ENCODE data around the gene ENOX2. TPM values are rescaled to one million over a fixed set of nuclear protein-coding genes. Genes with fewer than 3 reads are reported as not detected.

The ENOX2 gene
- total RNA-seq, 4 donors from 2014 or later = 10.2 to 27.0 (median 12.9) TPM

DNA sequence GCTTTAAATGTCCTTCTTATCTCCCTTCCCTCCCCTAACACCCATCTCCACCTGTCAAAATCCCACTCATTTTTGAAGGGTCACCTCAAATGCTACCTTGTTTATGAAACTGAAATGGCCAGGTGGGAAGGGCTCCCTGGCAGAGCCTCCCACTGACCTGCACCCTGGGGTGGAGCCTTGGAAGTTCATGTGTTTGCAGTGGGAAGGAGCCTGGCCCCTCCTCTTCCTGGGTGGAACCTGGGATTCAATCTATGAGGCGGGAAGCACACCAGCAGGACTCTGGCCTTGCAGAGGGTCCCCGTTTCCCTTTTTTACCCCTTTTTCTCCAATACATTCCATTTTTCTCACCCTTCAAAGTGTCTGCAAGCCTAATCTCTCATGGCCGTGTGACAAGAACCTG, 197.4 kb downstream of the ENOX2 start:
- TF ChIP-seq, protein P1, sequence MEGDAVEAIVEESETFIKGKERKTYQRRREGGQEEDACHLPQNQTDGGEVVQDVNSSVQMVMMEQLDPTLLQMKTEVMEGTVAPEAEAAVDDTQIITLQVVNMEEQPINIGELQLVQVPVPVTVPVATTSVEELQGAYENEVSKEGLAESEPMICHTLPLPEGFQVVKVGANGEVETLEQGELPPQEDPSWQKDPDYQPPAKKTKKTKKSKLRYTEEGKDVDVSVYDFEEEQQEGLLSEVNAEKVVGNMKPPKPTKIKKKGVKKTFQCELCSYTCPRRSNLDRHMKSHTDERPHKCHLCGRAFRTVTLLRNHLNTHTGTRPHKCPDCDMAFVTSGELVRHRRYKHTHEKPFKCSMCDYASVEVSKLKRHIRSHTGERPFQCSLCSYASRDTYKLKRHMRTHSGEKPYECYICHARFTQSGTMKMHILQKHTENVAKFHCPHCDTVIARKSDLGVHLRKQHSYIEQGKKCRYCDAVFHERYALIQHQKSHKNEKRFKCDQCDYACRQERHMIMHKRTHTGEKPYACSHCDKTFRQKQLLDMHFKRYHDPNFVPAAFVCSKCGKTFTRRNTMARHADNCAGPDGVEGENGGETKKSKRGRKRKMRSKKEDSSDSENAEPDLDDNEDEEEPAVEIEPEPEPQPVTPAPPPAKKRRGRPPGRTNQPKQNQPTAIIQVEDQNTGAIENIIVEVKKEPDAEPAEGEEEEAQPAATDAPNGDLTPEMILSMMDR (IDR thresholded peaks at IDR 0.05) = no peak
- ATAC-seq (ENCODE audit: low FRiP score) (no peak), DNase-seq (ENCODE audit: low spot score) (no peak)

DNA sequence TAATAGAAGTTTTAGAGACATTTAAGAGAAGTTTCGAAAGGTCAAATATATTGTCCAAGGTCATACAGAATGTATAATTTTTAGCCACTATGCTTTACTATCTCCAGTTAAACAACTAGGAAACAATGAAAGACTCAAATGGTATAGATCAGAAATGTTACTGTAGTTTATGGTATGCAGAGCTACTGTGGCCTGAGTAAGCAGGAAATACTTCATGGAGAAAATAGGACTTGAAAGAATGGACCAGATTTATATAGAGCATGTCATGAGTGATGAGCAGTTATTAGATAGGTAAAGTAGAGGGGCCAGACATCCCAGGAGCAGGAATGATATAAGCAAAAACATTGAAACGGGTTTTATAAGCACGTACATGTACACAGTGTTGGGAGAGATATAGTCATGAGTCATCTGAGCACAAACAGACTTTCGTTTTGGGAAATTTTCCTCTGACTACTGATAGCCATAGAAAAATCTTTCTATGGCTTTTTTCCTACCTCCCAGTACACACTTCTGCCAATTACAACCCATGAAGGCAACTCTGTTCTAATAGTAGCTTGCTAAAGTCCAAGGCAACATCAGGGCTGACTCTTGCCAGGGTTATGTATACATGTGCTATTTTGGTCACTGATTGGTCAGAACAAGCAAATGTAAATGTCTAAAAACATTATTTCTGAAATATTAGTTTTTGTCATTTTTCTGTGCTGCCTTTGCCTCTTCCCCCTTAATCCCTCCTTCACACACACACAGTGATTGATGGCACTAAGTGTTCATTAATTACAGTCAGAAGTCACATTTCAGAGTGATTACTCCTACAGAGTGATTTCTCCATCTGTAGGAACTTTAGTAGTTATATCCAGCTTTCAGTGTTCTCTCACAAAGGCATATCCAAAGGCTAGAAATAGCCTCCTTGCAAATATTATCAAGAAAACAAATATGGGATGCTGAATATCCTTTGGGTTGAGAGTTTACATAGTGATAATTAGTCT, 198.7 kb downstream of the ENOX2 start:
- DNase-seq (ENCODE audit: low spot score) = no peak
- ATAC-seq (ENCODE audit: low FRiP score) = peak; percentile 48
- TF ChIP-seq, protein P1 (IDR thresholded peaks at IDR 0.05) = no peak

DNA sequence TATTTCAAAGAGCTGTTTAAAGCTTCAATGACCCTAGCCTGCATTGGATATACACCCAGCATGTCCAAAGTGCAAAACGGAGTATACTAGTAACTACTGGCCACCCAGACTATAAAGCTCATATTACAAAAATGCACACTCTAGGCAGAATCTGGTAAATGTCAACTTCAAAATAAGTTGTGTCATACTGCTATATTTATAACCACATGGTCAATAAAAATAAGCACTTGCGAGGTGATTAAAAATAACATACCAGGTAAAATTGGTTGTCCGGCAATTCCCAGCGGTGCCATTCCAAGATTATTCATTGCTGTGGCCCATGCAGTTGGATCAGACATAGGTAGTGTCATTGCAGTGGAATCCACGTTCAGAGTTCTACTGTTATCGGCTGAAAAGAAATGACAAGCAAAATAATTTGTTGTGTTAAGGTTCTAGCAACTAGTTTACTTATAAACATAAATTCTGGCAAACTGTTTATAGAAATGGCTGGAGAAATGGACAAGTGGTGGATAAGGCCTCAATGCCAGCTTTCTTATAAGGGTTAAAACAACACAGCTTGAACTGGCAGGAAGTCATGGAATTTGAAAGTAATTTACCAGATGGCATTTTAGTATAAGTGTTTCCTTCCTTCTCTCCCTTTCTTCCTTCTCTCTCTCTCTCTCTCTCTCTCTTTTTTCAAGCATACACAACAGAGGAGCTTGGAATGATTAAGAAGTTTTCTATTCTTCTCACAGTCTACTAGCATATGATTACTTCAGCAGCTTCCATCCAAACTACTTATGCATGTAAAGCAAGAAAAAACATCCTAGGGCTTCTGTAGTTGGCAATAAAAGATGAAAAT, 199.9 kb downstream of the ENOX2 start:
- ATAC-seq (ENCODE audit: low FRiP score) = no peak
- TF ChIP-seq, protein P1 (IDR thresholded peaks at IDR 0.05) = no peak
- no peak for DNase-seq (ENCODE audit: low spot score)

DNA sequence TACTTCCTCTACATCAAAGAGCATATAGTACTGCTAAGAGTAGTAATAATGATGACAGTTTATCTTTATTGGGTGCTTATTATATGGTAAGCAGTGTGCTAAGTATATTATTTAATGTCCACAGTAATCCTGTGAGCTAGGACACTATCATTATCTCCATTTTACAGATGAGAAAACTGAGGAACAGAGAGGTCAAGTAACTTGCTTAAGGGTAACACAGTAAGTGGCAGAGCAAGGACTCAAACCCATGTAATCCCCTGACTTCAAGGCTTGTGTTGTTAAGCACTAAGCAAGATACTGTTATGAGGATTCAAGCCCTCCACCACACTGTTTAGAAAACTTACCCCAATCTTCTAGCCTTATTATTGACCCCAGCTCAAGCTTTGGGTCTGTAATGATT, 202.4 kb downstream of the ENOX2 start:
- no peak for ATAC-seq (ENCODE audit: low FRiP score)
- no peak for DNase-seq (ENCODE audit: low spot score)

DNA sequence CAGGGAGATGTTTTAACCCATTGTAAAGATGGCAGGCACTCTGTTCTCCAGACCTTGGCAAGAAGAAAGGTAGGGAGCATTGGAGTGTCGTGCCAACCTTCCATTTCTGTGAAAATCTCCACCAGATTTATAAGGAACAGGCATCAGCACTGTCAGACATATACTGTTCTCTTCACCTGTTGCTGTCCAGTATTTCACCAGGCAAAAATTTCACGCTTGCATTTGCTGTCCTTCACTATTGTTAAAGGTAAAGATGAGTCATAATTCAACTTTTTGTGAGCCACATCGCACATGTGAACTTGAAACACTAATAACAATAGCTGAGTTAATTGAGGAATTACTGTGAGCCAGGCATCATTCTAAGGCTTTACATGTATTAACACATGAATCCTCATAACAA, 203.4 kb downstream of the ENOX2 start:
- ATAC-seq (ENCODE audit: low FRiP score) = no peak
- TF ChIP-seq, protein P1 (IDR thresholded peaks at IDR 0.05) = no peak

More for the DNA sequence above, 202.4 kb downstream of the ENOX2 start:
- TF ChIP-seq, protein P1 (IDR thresholded peaks at IDR 0.05) = no peak

DNA sequence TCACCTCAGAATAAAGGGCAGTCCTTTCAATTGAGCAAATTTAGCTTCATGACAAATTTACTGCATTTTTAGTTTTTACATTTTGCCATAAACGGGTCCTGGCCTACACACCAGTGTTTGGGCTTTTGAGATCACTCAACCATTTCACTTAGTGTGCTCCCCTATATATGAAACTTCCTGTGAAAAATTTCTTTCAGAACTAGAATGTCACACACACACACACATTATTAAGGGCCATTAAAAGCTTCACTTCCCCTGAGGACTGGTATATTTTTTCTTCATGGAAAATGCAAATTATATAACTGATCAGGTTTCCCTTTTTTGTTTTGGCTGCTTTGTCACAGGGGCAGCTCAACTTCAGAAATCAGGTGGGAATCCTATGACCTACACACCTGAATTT, 206.5 kb downstream of the ENOX2 start:
- TF ChIP-seq, protein P1 (IDR thresholded peaks at IDR 0.05) = no peak
- ATAC-seq (ENCODE audit: low FRiP score) = no peak
- DNase-seq (ENCODE audit: low spot score) = no peak

More for the DNA sequence above, 203.4 kb downstream of the ENOX2 start:
- DNase-seq (ENCODE audit: low spot score) = no peak
